ENCODE results near the gene TMEM9. TPM values are rescaled to one million over a fixed set of nuclear protein-coding genes. Genes with fewer than 3 reads are reported as not detected.
"Not testable (repeated sequence)": the region's sequence is repeated elsewhere in the genome, so short reads cannot be mapped to it uniquely, and the experiment has no call there.

TMEM9 gene
- total RNA-seq, 2 donors from 2014 or later: 15.6 to 21.5 TPM

GRCh38 chr1:201169971-201170532 is 15.8 kb upstream of the TMEM9 start:
- H3K27me3 Mint-ChIP-seq: peaks cover 8 to 15% of the 10 kb centered on the region in 2 donors
- H3K4me3 Mint-ChIP-seq: peak overlapping the region; percentile 79
- H3K27ac Mint-ChIP-seq: no peak overlapping the region
- peaks cover 6 to 14% of the 10 kb centered on the region in 2 donors for H3K4me1 Mint-ChIP-seq (ENCODE audit: low read depth in 2 of 2)
- H3K36me3 Mint-ChIP-seq: no peaks in the 10 kb centered on the region
- ATAC-seq (no peak), DNase-seq (ENCODE audit: low spot score) (no peak)
- H3K9me3 Mint-ChIP-seq: no peaks in the 10 kb centered on the region

- Mint-ChIP-seq H3K4me3 (no peak overlapping the region), H3K27ac (no peak overlapping the region), H3K27me3 (peaks cover 14 to 19% of the 10 kb centered on the region in 2 donors), H3K9me3 (no peaks in the 10 kb centered on the region), H3K36me3 (no peaks in the 10 kb centered on the region), H3K4me1 (ENCODE audit: low read depth in 2 of 2) (peaks cover 6 to 14% of the 10 kb centered on the region in 2 donors)
- ATAC-seq: no peak
- DNase-seq (ENCODE audit: low spot score): no peak
Measured at GRCh38 chr1:201169203-201169602, 14.9 kb upstream of the TMEM9 start.

- Mint-ChIP-seq H3K4me1 (ENCODE audit: low read depth in 2 of 2) (peaks cover 6 to 14% of the 10 kb centered on the region in 2 donors), H3K27me3 (peaks cover 14 to 16% of the 10 kb centered on the region in 2 donors), H3K9me3 (no peaks in the 10 kb centered on the region), H3K27ac (no peak overlapping the region), H3K4me3 (no peak overlapping the region), H3K36me3 (no peaks in the 10 kb centered on the region)
- DNase-seq (ENCODE audit: low spot score) (no peak), ATAC-seq (no peak)
Measured at GRCh38 chr1:201167041-201167991, 13.0 kb upstream of the TMEM9 start.

GRCh38 chr1:201164645-201165044 is 10.4 kb upstream of the TMEM9 start:
- Mint-ChIP-seq H3K27me3 (peaks cover 15% of the 10 kb centered on the region in 2 donors), H3K4me3 (no peak overlapping the region), H3K27ac (no peak overlapping the region), H3K36me3 (no peaks in the 10 kb centered on the region), H3K4me1 (ENCODE audit: low read depth in 2 of 2) (no peaks in the 10 kb centered on the region), H3K9me3 (no peaks in the 10 kb centered on the region)
- ATAC-seq (no peak), DNase-seq (ENCODE audit: low spot score) (no peak)

GRCh38 chr1:201163707-201164106 is 9.4 kb upstream of the TMEM9 start:
- Mint-ChIP-seq H3K4me1 (ENCODE audit: low read depth in 2 of 2) (no peaks in the 10 kb centered on the region), H3K27ac (no peak overlapping the region), H3K9me3 (no peaks in the 10 kb centered on the region), H3K4me3 (no peak overlapping the region), H3K36me3 (no peaks in the 10 kb centered on the region), H3K27me3 (peaks cover 13 to 15% of the 10 kb centered on the region in 2 donors)
- no peak for ATAC-seq
- DNase-seq (ENCODE audit: low spot score): no peak

- not testable (repeated sequence) for H3K27ac Mint-ChIP-seq; H3K9me3 Mint-ChIP-seq; H3K4me1 Mint-ChIP-seq (ENCODE audit: low read depth in 2 of 2); ATAC-seq; DNase-seq (ENCODE audit: low spot score); H3K36me3 Mint-ChIP-seq; H3K4me3 Mint-ChIP-seq
- H3K27me3 Mint-ChIP-seq: peaks cover 16 to 17% of the 10 kb centered on the region in 2 donors
Measured at GRCh38 chr1:201163036-201163435, 8.8 kb upstream of the TMEM9 start.

GRCh38 chr1:201157949-201158348 is 3.7 kb upstream of the TMEM9 start:
- H3K9me3 Mint-ChIP-seq: no peaks in the 10 kb centered on the region
- DNase-seq (ENCODE audit: low spot score): no peak
- no peaks in the 10 kb centered on the region for H3K36me3 Mint-ChIP-seq
- H3K4me1 Mint-ChIP-seq (ENCODE audit: low read depth in 2 of 2): peaks cover 13 to 14% of the 10 kb centered on the region in 2 donors
- no peak for ATAC-seq
- peaks cover 18 to 28% of the 10 kb centered on the region in 2 donors for H3K27me3 Mint-ChIP-seq
- H3K4me3 Mint-ChIP-seq: no peak overlapping the region
- H3K27ac Mint-ChIP-seq: no peak overlapping the region

GRCh38 chr1:201156819-201157218 is 2.5 kb upstream of the TMEM9 start:
- peaks cover 13 to 14% of the 10 kb centered on the region in 2 donors for H3K4me1 Mint-ChIP-seq (ENCODE audit: low read depth in 2 of 2)
- no peaks in the 10 kb centered on the region for H3K9me3 Mint-ChIP-seq
- no peak for DNase-seq (ENCODE audit: low spot score)
- peaks cover 15 to 28% of the 10 kb centered on the region in 2 donors for H3K27me3 Mint-ChIP-seq
- H3K4me3 Mint-ChIP-seq: no peak overlapping the region
- no peak overlapping the region for H3K27ac Mint-ChIP-seq
- no peak for ATAC-seq
- no peaks in the 10 kb centered on the region for H3K36me3 Mint-ChIP-seq

- Mint-ChIP-seq H3K9me3 (no peaks in the 10 kb centered on the region), H3K36me3 (no peaks in the 10 kb centered on the region), H3K27ac (no peak overlapping the region), H3K27me3 (peaks cover 15 to 25% of the 10 kb centered on the region in 2 donors), H3K4me1 (ENCODE audit: low read depth in 2 of 2) (peaks cover 13 to 14% of the 10 kb centered on the region in 2 donors), H3K4me3 (no peak overlapping the region)
- ATAC-seq: no peak
- no peak for DNase-seq (ENCODE audit: low spot score)
Measured at GRCh38 chr1:201156346-201156745, 2.1 kb upstream of the TMEM9 start.

GRCh38 chr1:201155354-201155753 is 1.1 kb upstream of the TMEM9 start:
- peaks cover 12 to 20% of the 10 kb centered on the region in 2 donors for H3K27me3 Mint-ChIP-seq
- no peaks in the 10 kb centered on the region for H3K36me3 Mint-ChIP-seq
- H3K4me3 Mint-ChIP-seq: no peak overlapping the region
- ATAC-seq (no peak), DNase-seq (ENCODE audit: low spot score) (no peak)
- H3K4me1 Mint-ChIP-seq (ENCODE audit: low read depth in 2 of 2): peaks cover 13 to 14% of the 10 kb centered on the region in 2 donors
- no peak overlapping the region for H3K27ac Mint-ChIP-seq
- no peaks in the 10 kb centered on the region for H3K9me3 Mint-ChIP-seq

GRCh38 chr1:201153474-201154388 is 543 bp downstream of the TMEM9 start:
- peak overlapping the region; percentile 60 to 87 for H3K27ac Mint-ChIP-seq
- peaks cover 13 to 14% of the 10 kb centered on the region in 2 donors for H3K4me1 Mint-ChIP-seq (ENCODE audit: low read depth in 2 of 2)
- ATAC-seq (peak; percentile 87 to 88), DNase-seq (ENCODE audit: low spot score) (no peak)
- H3K9me3 Mint-ChIP-seq: no peaks in the 10 kb centered on the region
- peaks cover 12 to 20% of the 10 kb centered on the region in 2 donors for H3K27me3 Mint-ChIP-seq
- H3K4me3 Mint-ChIP-seq: peak overlapping the region; percentile 90
- no peaks in the 10 kb centered on the region for H3K36me3 Mint-ChIP-seq

GRCh38 chr1:201149400-201149799 is 4.9 kb downstream of the TMEM9 start:
- ATAC-seq: no peak
- no peak overlapping the region for H3K27ac Mint-ChIP-seq
- H3K4me3 Mint-ChIP-seq: no peak overlapping the region
- H3K4me1 Mint-ChIP-seq (ENCODE audit: low read depth in 2 of 2): peaks cover 7 to 9% of the 10 kb centered on the region in 2 donors
- no peaks in the 10 kb centered on the region for H3K27me3 Mint-ChIP-seq
- H3K36me3 Mint-ChIP-seq: no peaks in the 10 kb centered on the region
- no peak for DNase-seq (ENCODE audit: low spot score)
- no peaks in the 10 kb centered on the region for H3K9me3 Mint-ChIP-seq

GRCh38 chr1:201147396-201148015 is 6.8 kb downstream of the TMEM9 start:
- Mint-ChIP-seq H3K9me3 (no peaks in the 10 kb centered on the region), H3K4me3 (no peak overlapping the region), H3K36me3 (peaks cover 6% of the 10 kb centered on the region), H3K4me1 (ENCODE audit: low read depth in 2 of 2) (no peaks in the 10 kb centered on the region), H3K27me3 (no peaks in the 10 kb centered on the region), H3K27ac (no peak overlapping the region)
- no peak for ATAC-seq
- peak; percentile 51 for DNase-seq (ENCODE audit: low spot score)

Data from natural killer cell treated with Interleukin-12 subunit alpha and Interleukin-12 subunit beta and Interleukin-15 and Interleukin-18, amount 100 ng/mL, for 72 hours (primary cell).